HCEC 1CT (cell line): ENCODE results near the gene MYL11.
"Not testable (repeated sequence)": the region's sequence is repeated elsewhere in the genome, so short reads cannot be mapped to it uniquely, and the experiment has no call there.

Source experiments
- DNase-seq: peaks from one replicate; pipeline ENCODE4 v3.0.0-alpha.2; 2017

Gene MYL11

GRCh38 chr16:30374538-30374937, at the start of gene MYL11:
MYL11 (plus strand) TSS chr16:30374802; CDS start chr16:30374858, 56 bp downstream.
- DNase-seq = no peak

GRCh38 chr16:30334473-30334989, 40.1 kb upstream of the MYL11 start:
- peak; percentile 65 for DNase-seq

GRCh38 chr16:30335028-30335597, 39.5 kb upstream of the MYL11 start:
- peak; percentile 73 for DNase-seq

GRCh38 chr16:30335598-30336474, 38.8 kb upstream of the MYL11 start:
- no peak for DNase-seq

GRCh38 chr16:30337964-30338357, 36.6 kb upstream of the MYL11 start:
- not testable (repeated sequence) for DNase-seq

GRCh38 chr16:30338715-30339114, 35.9 kb upstream of the MYL11 start:
- not testable (repeated sequence) for DNase-seq

GRCh38 chr16:30340621-30341020, 34.0 kb upstream of the MYL11 start:
- no peak for DNase-seq

GRCh38 chr16:30341971-30342370, 32.6 kb upstream of the MYL11 start:
- not testable (repeated sequence) for DNase-seq

GRCh38 chr16:30342751-30343490, 31.7 kb upstream of the MYL11 start:
- no peak for DNase-seq

GRCh38 chr16:30343491-30343820, 31.1 kb upstream of the MYL11 start:
- not testable (repeated sequence) for DNase-seq

- no peak for DNase-seq
Observed at GRCh38 chr16:30346286-30346685, 28.3 kb upstream of the MYL11 start.

- DNase-seq = no peak
Observed at GRCh38 chr16:30348113-30348512, 26.5 kb upstream of the MYL11 start.

GRCh38 chr16:30348929-30349328, 25.7 kb upstream of the MYL11 start:
- no peak for DNase-seq

GRCh38 chr16:30349675-30350074, 24.9 kb upstream of the MYL11 start:
- no peak for DNase-seq

GRCh38 chr16:30350134-30350871, 24.3 kb upstream of the MYL11 start:
- DNase-seq = no peak

GRCh38 chr16:30351001-30351441, 23.6 kb upstream of the MYL11 start:
- no peak for DNase-seq

GRCh38 chr16:30351586-30352419, 22.8 kb upstream of the MYL11 start:
- DNase-seq = peak; percentile 77

GRCh38 chr16:30352488-30353401, 21.9 kb upstream of the MYL11 start:
- DNase-seq = no peak

GRCh38 chr16:30353438-30354129, 21.0 kb upstream of the MYL11 start:
- DNase-seq = no peak
